ENCODE data around the gene AKAP8L. TPM values are rescaled to one million over a fixed set of nuclear protein-coding genes. Genes with fewer than 3 reads are reported as not detected.

AKAP8L gene
- total and polyA plus RNA-seq, 9 of the 15 experiments (the other 6 are each of a cell fraction or from before 2014, with no cell fraction given): 2.4 to 116 (median 70.7) TPM

GRCh38 chr19:15432018-15432494 is 13.3 kb upstream of the AKAP8L start (continued):
- TF ChIP-seq MLLT1 (IDR thresholded peaks at IDR 0.05) (no peak), ZNF140 (CRISPR knock-in tag; IDR thresholded peaks at IDR 0.05) (no peak), NR1H2 (CRISPR knock-in tag; IDR thresholded peaks at IDR 0.05) (no peak), NR2F6 (CRISPR knock-in tag; IDR thresholded peaks at IDR 0.05) (no peak), BACH1 (tag; IDR thresholded peaks at IDR 0.05) (no peak), PYGO2 (tag; IDR thresholded peaks at IDR 0.05) (no peak), ZEB2 (IDR thresholded peaks at IDR 0.05) (no peak), FIP1L1 (IDR thresholded peaks at IDR 0.05; ENCODE audit: low read depth, low read length, poor library complexity, severe bottlenecking) (peak; percentile 3), ATF6 (CRISPR knock-in tag; IDR thresholded peaks at IDR 0.05) (no peak), ZBTB1 (CRISPR knock-in tag; IDR thresholded peaks at IDR 0.05; ENCODE audit: borderline replicate concordance, low read depth) (0 out of 2 replicates have a peak, but pooled peaks have one; percentile 31), CTBP1 (IDR thresholded peaks at IDR 0.05; ENCODE audit: borderline replicate concordance) (no peak), NFE2 (IDR thresholded peaks at IDR 0.05; ENCODE audit: low read depth) (no peak), RBFOX2 (IDR thresholded peaks at IDR 0.05; ENCODE audit: low read depth, low read length) (peak; percentile 55; the same call in 1 of the 2 replicates), ZNF146 (CRISPR knock-in tag; IDR thresholded peaks at IDR 0.05; ENCODE audit: unreplicated experiment) (peak; percentile 12), POLR3A (IDR thresholded peaks at IDR 0.05; ENCODE audit: borderline replicate concordance, extremely low read depth, insufficient read depth, insufficient read length) (no peak), TAF1 (IDR thresholded peaks at IDR 0.05; ENCODE audit: control insufficient read depth, extremely low read depth, insufficient read depth, low read length, severe bottlenecking) (no peak), ZNF644 (tag; IDR thresholded peaks at IDR 0.05; ENCODE audit: low read depth) (no peak), ZBTB17 (CRISPR knock-in tag; IDR thresholded peaks at IDR 0.05) (peak; percentile 79), GMEB1 (CRISPR knock-in tag; IDR thresholded peaks at IDR 0.05) (no peak), LARP7 (IDR thresholded peaks at IDR 0.05) (no peak), ETV5 (CRISPR knock-in tag; IDR thresholded peaks at IDR 0.05; ENCODE audit: low read depth) (no peak)
